Measurements from ENCODE around the gene ENTPD6. TPM values are rescaled to one million over a fixed set of nuclear protein-coding genes. Genes with fewer than 3 reads are reported as not detected.
"Not testable (repeated sequence)": the region's sequence is repeated elsewhere in the genome, so short reads cannot be mapped to it uniquely, and the experiment has no call there.

ENTPD6 gene
- 46.3 and 57.7 TPM in 2 replicates for total RNA-seq

DNA sequence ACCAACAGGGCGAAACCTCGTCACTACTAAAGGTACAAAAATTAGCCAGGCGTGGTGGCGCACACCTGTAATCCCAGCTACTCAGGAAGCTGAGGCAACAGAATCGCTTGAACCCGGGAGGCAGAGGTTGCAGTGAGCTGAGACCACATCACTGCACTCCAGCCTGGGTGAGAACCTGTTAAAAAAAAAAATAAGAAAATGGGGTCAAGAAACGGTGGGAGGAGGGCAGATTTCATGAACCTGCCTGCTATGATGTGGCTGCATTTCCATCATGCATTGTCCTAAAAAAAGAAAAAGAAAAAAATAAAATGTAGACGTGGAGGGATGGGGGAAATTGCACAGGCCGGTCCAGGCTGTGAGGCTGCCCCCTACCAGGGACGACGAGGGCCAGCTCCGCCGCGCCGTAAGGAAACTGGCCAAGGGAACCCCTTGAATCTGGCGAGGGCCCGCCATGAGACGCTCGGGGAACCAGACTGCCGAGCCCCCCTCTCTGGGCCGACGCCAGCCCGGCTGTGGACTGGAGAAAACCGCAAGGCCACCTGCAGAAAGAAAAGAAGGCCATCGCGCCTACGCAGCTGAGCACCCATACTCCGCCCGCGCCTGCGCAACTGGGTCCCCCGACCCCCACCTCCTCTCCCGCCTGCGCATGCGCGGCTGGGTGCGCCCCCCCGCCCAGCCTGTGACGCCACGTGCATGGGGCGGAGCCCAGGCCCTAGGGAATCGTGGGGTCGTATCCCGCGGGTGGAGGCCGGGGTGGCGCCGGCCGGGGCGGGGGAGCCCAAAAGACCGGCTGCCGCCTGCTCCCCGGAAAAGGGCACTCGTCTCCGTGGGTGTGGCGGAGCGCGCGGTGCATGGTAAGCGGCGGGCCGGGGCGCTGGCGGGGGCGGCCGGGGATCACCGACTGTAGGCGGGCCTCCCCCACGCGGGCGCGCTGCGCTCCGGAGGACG, at the start of gene ENTPD6:
TSS of gene ENTPD6 (plus strand) at position 699 of the 948 bp plus-strand sequence. CDS start 10,825 bp downstream, outside the sequence.
- no peak for DNase-seq (ENCODE audit: extremely low read depth, low read depth, low spot score)

GRCh38 chr20:25146976-25147375, 48.5 kb upstream of the ENTPD6 start:
- DNase-seq (ENCODE audit: extremely low read depth, low read depth, low spot score) = no peak

GRCh38 chr20:25147716-25148115, 47.8 kb upstream of the ENTPD6 start:
- DNase-seq (ENCODE audit: extremely low read depth, low read depth, low spot score) = no peak

DNA sequence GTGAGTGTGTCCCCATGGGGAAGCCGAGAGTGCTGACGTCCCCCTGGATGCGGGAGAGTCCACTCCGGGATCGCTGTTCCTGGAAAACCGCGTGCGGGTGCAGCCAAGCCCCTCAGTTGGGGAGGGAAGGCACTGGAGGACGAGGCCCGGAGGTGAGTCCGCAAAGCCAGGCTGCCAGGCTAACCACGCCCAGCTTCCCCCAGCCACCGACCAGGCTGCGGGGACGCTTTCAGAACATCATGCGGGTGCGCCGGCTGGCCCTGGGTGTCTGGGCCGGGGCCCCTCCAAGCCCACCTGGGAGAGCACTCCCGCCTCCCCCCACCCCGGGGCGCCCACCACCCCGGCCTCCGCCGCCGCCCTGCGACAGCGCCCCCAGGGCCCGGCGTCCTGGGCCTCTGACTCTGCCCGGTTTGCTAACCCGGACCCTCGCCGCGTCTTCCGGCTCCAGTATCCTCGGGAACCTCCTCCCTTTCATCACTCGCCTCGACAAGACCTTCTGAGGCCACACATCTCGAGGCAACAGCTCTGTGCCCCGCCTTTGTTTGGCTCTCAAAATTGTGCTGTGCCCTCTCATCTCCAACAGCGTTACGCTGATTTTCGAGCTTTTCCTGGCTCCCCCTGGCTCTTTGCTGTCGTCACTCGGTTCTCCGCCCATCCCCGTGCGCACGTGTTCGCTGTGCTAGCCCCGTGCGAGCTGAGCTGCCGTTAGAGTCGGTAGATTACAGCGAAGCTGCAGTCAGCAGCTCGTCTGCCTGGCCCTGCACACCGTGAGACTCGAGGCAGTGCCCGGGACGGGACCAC, 47.1 kb upstream of the ENTPD6 start:
- no peak for DNase-seq (ENCODE audit: extremely low read depth, low read depth, low spot score)

- DNase-seq (ENCODE audit: extremely low read depth, low read depth, low spot score) = no peak
Measured at GRCh38 chr20:25148982-25149846, 46.3 kb upstream of the ENTPD6 start.

GRCh38 chr20:25150016-25150415, 45.5 kb upstream of the ENTPD6 start:
- DNase-seq (ENCODE audit: extremely low read depth, low read depth, low spot score) = no peak

DNA sequence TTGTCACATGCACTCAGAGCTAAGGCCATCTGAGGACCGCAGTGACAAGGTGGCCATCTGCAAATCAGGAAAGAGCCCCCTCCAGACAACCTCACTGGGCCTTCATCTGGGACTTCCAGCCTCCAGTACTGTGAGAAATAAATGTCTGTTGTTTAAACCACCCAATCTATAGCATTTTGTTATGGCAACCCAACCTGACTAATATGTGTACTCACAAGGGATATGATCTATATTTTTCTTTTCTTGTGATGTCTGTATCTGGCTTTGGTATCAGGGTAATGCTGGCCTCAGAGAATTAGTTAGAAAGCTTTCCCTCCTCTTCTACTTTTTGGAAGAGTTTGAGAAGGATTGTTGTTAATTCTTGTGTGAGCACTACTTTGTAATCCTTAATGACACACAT, 37.5 kb upstream of the ENTPD6 start:
- no peak for DNase-seq (ENCODE audit: extremely low read depth, low read depth, low spot score)

GRCh38 chr20:25160467-25160866, 35.0 kb upstream of the ENTPD6 start:
- no peak for DNase-seq (ENCODE audit: extremely low read depth, low read depth, low spot score)

DNA sequence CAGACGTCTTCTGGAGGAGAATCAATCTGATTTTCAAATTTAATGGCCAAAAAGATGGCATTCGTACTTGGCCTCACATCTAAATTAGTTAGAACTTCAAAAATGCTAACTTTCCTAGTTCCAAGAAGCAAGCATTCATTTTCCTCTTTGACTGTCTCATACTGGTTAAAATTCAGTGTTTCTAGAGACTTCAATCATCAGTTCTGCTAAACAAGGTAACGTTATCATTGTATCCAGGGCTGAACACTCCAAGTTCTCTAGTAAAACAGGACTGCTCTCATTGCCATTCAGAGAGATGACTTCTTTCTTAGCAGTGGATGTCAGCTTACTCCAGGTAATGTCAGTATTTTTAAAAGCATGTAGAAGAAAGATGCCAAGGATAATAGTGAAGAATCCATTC, 34.6 kb upstream of the ENTPD6 start:
- no peak for DNase-seq (ENCODE audit: extremely low read depth, low read depth, low spot score)

DNA sequence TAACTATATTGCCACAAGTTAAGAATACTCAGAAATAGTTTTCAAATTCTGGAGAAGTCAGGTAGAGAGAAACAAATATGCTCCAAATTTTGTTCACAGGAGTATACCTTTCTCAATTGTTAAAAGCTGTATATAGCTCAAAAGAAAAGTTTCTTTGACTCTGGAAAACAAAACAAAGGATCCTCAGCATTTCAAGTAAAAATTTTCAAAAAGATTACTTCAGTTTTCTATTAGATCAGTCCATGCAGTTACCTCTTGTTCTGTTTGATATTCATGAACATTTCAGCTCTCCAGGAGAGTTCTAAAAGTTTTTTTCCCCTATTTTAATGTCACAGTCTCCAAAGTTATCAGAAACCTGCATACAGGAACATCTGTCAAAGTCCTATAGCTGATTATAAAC, 30.4 kb upstream of the ENTPD6 start:
- no peak for DNase-seq (ENCODE audit: extremely low read depth, low read depth, low spot score)

DNA sequence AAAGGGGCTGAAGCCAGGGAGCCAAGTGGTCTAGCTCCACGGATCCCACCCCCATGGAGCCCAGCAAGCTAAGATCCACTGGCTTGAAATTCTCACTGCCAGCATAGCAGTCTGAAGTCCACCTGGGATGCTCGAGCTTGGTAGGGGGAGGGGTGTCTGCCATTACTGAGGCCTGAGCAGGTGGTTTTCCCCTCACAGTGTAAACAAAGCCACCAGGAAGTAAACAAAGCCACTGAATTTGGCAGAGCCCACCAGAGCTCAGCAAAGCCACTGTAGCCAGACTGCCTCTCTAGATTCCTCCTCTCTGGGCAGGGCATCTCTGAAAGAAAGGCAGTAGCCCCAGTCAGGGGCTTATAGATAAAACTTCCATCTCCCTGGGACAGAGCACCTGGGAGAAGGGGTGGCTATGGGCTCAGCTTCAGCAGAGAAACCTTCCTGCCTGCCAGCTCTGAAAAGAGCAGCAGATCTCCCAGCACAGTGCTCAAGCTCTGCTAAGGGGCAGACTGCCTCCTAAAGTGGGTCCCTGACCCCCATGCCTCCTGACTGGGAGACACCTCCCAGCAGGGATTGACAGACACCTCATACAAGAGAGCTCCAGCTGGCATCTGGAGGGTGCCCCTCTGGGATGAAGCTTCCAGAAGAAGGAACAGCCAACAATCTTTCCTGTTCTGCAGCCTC, 29.3 kb upstream of the ENTPD6 start:
- not testable (repeated sequence) for DNase-seq (ENCODE audit: extremely low read depth, low read depth, low spot score)

DNA sequence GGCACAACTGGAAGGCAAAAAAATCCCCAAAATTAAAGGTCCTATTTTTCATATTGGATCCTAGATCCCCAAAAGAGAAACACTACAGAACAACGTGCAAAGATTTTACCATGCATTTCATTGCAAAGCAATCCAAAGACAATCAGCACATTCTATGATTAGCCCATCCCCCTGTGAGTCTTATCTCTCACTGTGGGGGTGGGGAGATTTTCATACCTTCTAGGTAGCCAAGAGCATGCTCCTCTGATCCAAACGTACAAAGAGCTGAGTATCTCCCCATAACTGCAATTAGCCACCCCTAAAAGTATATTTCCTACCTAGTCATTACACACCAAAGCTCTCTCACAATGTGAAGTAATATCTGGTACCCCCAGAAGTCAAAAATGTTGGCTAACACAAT, 22.2 kb upstream of the ENTPD6 start:
- DNase-seq (ENCODE audit: extremely low read depth, low read depth, low spot score) = no peak

DNA sequence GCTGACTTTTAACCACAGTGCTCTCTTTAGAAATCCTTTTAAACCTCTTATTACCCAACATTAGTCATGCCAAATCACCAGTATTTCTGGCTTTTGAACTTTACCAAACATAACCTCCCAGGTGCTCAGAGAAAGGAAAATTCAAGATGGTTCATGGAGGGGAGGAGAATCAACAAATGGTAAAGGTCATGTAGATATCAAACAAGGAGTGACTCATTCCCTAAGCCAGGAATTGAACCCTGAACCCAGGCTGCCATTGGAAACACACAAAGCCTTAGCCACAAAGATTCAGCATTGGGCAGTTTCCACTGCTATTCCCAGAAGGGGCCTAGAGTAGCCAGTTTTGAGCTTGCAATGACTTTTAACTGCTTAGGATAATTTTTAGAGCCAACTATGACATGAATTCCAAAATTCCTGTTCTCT, 21.6 kb upstream of the ENTPD6 start:
- DNase-seq (ENCODE audit: extremely low read depth, low read depth, low spot score) = no peak

- no peak for DNase-seq (ENCODE audit: extremely low read depth, low read depth, low spot score)
Measured at GRCh38 chr20:25176184-25176583, 19.3 kb upstream of the ENTPD6 start.

- no peak for DNase-seq (ENCODE audit: extremely low read depth, low read depth, low spot score)
Measured at GRCh38 chr20:25177890-25178321, 17.6 kb upstream of the ENTPD6 start.

DNA sequence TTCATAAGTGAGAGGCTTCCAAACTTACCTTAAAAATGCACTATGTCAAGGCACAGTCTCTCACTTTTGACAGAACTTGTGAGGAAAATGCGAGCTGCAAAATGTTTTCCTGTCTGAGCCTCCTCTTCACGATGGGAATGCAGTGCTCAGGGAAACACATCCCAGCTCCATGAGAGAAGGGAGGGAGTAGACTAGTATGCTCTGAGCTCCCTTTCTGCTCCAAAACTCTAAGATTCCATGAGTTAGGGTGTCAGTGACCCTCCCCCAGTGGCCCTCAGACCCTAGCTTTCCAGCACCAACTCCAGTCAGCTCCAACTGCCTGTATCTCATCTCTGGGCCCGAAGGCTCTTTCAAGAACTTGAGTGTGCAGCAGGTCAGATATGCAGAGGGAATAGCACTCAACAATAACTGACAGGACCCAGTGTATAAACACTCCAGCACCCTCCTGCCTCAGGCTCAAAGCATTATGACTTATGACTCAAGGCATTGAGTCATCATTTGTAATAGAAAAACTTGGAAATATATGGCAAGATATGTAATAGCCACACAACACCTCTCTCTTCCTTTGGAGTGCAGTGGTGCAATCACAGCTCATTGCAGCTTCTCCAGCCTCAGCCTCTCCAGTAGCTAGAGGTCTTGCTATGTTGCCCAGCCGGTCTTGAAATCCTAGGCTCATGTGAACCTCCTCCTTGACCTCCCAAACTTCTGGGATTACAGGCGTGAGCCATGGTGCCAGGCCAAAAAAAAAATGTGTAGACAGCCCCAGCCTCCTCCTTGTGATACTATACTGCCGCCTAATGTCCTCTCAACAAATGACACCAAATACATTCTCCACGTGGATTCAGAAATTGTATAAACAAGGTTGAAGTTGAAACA, 16.7 kb upstream of the ENTPD6 start:
- DNase-seq (ENCODE audit: extremely low read depth, low read depth, low spot score) = no peak

DNA sequence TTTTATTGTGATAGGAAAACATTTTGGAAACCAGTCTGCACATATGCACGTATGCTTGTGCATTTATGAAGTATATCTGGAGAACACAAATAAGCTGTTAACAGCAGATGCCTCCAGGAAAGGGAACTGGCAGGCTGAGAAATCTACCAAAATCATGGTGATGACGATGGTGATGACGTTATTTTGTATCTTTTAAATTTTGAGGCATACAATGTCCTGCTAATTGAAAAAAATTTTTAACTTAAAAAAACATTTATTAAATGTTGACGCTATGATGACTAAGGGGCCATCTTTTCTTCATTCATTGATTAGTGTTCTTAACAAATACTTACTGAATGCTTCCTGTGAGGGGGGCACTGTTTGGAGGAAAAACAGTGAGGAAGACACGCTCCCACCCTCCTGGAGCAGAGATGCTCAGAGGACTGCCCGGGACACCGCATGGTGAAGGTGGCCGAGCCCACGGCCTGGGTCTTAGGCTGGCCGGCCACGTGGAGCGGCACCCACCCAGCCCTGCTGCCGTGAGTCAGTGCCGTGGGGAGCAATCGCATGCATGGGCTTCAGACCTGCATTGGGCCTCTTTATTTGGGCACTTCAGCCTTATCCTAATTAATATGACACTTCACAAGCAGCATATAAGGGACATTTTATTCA, 15.9 kb upstream of the ENTPD6 start:
- no peak for DNase-seq (ENCODE audit: extremely low read depth, low read depth, low spot score)

GRCh38 chr20:25184391-25184790, 11.1 kb upstream of the ENTPD6 start:
- not testable (repeated sequence) for DNase-seq (ENCODE audit: extremely low read depth, low read depth, low spot score)

GRCh38 chr20:25187220-25187619, 8.3 kb upstream of the ENTPD6 start:
- no peak for DNase-seq (ENCODE audit: extremely low read depth, low read depth, low spot score)

Measured in glomerular endothelial cell (primary cell).